Muscle of leg (tissue), 11 donors: Measurements from ENCODE around the gene GON7. TPM values are rescaled to one million over a fixed set of nuclear protein-coding genes. Genes with fewer than 3 reads are reported as not detected.
"Not testable (repeated sequence)": the region's sequence is repeated elsewhere in the genome, so short reads cannot be mapped to it uniquely, and the experiment has no call there.

Experiments used
- DNase-seq: peaks from one replicate; pipeline ENCODE4 v3.0.0; 2013
- H3K27ac ChIP-seq: one replicate; pipeline ENCODE4 v1.5.1; 2013; ENCODE audit warnings: mild to moderate bottlenecking, low read length, control low read depth
- H3K27me3 ChIP-seq: one replicate; pipeline ENCODE4 v1.6.1; 2013; ENCODE audit warnings: low read length; ENCODE audit not compliant: control insufficient read depth, insufficient read depth
- H3K36me3 ChIP-seq: one replicate; pipeline ENCODE4 v1.6.1; 2013; ENCODE audit warnings: low read length; ENCODE audit not compliant: control insufficient read depth, insufficient read depth
- H3K4me1 ChIP-seq: one replicate; pipeline ENCODE4 v1.6.1; 2013; ENCODE audit warnings: low read length; ENCODE audit not compliant: control insufficient read depth, insufficient read depth
- H3K4me3 ChIP-seq: one replicate; pipeline ENCODE4 v1.5.1; 2013; ENCODE audit warnings: low read length, control low read depth
- H3K9me3 ChIP-seq: replicated peaks from 2 replicates; pipeline ENCODE4 v1.6.1; 2013; ENCODE audit warnings: low read depth, low read length; ENCODE audit not compliant: control insufficient read depth
- whole genome bisulfite sequencing: methylation state at CpG from one replicate; pipeline ENCODE4 v1.1.5; 2013; ENCODE audit warnings: missing lambda C conversion rate; ENCODE audit not compliant: insufficient coverage; 5-methylcytosine and 5-hydroxymethylcytosine counted together
- polyA plus RNA-seq, 8 donors: library from polyadenylated mRNA; unstranded; fragments of 120-200 nt; gene quantifications; one replicate each; pipeline versions ENCODE4 v1.2.1 to v1.2.3, GENCODE V29; 2013; ENCODE audit warnings: inconsistent platforms in 1 of 8, low replicate concordance in 1 of 8; ENCODE audit not compliant: insufficient read length in 8 of 8, insufficient read depth in 1 of 8
- total RNA-seq: library from RNA; stranded (reverse); fragments of 120-200 nt; gene quantifications from one replicate; pipeline ENCODE4 v1.2.4, GENCODE V29; 2013

GON7 gene
- total and polyA plus RNA-seq, 9 donors = 8.6 to 12.5 (median 9.5) TPM

DNA sequence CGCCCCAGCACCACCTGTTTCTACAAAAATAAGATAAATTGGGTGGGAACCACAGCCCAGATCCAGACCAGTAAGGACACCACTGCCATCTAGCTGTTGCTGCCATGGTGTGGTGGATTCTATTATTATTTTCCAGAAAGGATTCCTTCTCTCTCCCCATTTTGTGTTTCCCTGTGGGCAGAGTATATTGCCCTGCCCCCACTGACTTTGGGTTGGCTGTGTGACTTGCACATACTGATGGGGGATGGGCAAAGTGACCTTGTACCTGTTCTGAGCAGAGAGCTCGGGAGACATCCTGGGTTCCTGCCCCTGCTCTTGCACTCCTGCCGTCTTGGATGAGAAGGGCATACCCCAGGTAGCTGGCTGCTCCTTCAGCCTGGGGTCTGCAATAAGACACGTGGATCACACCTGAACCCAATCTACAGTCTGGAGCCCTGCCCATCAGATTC lies 46.5 kb downstream of the GON7 start:
- H3K9me3 ChIP-seq = no peaks in the 10 kb centered on the region
- no peaks in the 10 kb centered on the region for H3K36me3 ChIP-seq
- H3K4me3 ChIP-seq = no peak overlapping the region
- H3K4me1 ChIP-seq = no peaks in the 10 kb centered on the region
- WGBS = 40% methylated on average over 2 of the region's 4 CpGs
- no peak for DNase-seq
- H3K27me3 ChIP-seq = no peaks in the 10 kb centered on the region
- no peak overlapping the region for H3K27ac ChIP-seq

DNA sequence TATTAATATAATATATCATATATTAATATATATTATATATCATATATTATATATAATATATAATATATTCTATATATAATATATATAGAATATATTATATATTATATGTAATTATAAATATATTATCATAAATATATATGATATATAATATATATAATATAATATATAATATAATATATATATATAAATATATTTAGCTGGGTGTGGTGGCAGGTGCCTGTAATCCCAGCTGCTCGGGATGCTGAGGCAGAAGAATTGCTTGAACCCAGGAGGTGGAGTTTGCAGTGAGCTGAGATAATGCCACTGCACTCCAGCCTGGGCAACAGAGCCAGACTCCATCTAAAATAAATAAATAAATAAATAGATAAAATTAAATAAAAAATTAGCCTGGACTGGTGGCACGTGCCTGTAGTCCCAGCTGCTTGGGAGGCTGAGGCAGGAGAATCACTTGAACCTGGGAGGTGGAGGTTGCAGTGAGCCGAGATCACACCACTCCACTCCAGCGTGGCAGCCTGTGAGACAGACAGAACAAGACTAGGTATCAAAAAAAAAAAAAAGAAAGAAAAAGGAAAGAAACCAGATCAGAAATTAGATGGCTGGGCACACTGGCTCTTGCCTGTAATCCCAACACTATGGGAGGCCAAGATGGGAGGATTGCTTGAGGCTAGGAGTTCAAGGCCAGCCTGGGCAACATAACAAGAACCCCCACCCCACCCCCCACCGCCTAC lies 47.1 kb downstream of the GON7 start:
- no CpG with 5 or more reads among the region's 5 CpGs for WGBS
- not testable (repeated sequence) for DNase-seq, H3K27ac ChIP-seq, H3K4me1 ChIP-seq, H3K36me3 ChIP-seq, H3K27me3 ChIP-seq, H3K9me3 ChIP-seq, H3K4me3 ChIP-seq

DNA sequence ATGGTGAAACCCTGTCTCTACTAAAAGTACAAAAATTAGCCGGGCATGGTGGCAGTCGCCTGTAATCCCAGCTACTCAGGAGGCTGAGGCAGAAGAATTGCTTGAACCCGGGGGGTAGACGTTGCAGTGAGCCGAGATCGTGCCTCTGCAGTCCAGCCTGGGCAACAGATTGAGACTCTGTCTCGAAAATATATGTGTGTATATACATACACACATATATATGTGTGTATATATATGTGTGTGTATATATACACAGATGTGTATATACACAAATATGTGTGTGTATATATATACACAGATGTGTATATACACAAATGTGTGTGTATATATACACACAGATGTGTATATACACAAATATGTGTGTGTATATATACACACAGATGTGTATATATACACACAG lies 48.5 kb downstream of the GON7 start:
- H3K4me1 ChIP-seq, H3K27me3 ChIP-seq, H3K4me3 ChIP-seq, DNase-seq, H3K9me3 ChIP-seq, H3K36me3 ChIP-seq, H3K27ac ChIP-seq: not testable (repeated sequence)
- 93% methylated on average over 2 of the region's 7 CpGs for WGBS

DNA sequence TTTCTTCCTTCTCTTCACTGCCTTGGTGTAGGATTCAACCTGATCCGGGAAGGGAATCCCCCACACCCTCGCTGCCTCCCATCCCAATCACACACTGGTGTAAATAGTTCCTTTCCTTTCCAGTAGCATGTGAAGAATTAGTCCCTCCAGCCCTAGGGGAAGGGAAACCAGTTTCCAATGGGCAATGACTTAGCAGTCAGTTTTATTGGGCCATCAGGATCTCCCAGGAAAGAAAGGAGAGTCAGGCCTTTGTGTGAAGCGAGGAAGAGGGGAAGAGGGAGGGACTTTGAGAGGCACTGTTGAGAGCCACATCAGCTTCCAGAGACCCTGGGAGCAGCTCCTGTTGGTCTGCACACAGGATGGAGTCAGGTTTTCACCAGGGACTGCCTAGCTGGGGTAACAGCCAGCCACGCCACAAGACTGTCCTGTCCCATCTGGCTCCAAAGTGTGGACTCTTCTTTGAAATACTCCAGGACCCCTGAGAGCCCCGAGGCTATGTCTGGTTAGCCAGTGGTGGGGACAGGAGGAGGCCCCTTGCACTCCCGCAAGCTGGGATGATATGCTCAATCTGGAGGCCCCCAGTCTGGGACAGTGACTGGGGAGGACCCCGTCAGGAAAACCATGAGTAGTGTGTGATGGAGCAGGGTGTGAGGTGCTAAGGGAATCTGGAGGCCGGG lies 50.0 kb downstream of the GON7 start:
- WGBS = 51% methylated on average over 5 of the region's 8 CpGs
- Histone ChIP-seq H3K36me3 (no peaks in the 10 kb centered on the region), H3K4me1 (no peaks in the 10 kb centered on the region), H3K4me3 (no peak overlapping the region), H3K9me3 (no peaks in the 10 kb centered on the region), H3K27ac (no peak overlapping the region), H3K27me3 (no peaks in the 10 kb centered on the region)
- DNase-seq = no peak

DNA sequence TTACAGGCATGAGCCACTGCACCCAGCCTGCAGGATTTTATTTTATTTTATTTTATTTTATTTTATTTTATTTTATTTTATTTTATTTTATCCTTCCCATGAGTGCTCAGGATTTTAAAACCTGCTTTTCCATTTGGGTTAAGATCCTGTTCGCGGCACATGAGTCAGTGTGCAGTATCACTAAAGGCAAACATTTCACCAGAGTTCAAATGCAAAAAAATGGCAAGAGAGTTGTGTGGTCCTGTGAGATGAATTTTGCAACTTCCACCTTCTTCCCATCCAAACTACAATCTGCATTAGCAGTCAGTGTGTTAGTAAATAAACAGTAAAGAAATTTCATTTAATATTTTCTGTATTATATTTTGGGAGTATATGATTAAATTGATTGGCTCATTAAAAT lies 51.2 kb downstream of the GON7 start:
- no peak overlapping the region for H3K4me3 ChIP-seq
- no peaks in the 10 kb centered on the region for H3K27me3 ChIP-seq
- H3K4me1 ChIP-seq = no peaks in the 10 kb centered on the region
- no peaks in the 10 kb centered on the region for H3K36me3 ChIP-seq
- DNase-seq = no peak
- H3K27ac ChIP-seq = no peak overlapping the region
- WGBS = no CpG with 5 or more reads among the region's 2 CpGs
- no peaks in the 10 kb centered on the region for H3K9me3 ChIP-seq

DNA sequence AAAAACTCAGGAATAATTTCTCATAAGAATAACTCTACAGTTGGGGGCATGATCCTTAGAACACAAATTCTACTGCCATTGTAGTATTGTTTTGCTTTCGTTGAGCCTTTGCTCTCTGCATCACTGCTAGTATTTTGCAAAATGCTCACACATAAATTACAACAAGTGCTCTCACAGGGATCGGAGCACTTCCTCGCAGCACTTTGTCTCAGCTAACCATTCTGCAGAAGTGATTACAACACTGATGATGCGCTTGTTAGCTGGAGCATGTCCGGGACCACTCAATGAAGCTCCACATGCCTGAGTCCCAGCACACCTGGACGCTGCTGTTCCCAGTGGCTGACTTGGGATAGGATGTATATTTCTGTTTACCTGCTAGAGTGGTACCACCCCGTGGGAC lies 53.7 kb downstream of the GON7 start:
- Histone ChIP-seq H3K9me3 (no peaks in the 10 kb centered on the region), H3K36me3 (no peaks in the 10 kb centered on the region), H3K4me3 (no peak overlapping the region), H3K4me1 (no peaks in the 10 kb centered on the region), H3K27me3 (peaks cover 5% of the 10 kb centered on the region), H3K27ac (no peak overlapping the region)
- WGBS = 71% methylated on average over 3 of the region's 7 CpGs
- DNase-seq = no peak

Other genes starting within 250 kb of the GON7 start
- gene ITPK1, start 91.1 kb downstream of the GON7 start, total RNA-seq = 10.0 TPM
- 10 to 100 TPM; 13.7 to 25.7 (median 17.8) TPM for gene ITPK1, start 91.1 kb downstream of the GON7 start, polyA plus RNA-seq
- 27.0 TPM for gene MOAP1, start 22.2 kb downstream of the GON7 start, total RNA-seq
- 10 to 100 TPM; 21.0 to 23.8 (median 22.8) TPM for gene MOAP1, start 22.2 kb downstream of the GON7 start, polyA plus RNA-seq
- 12.1 TPM for gene LYSET, start 21.7 kb downstream of the GON7 start, total RNA-seq
- gene LYSET, start 21.7 kb downstream of the GON7 start, polyA plus RNA-seq = 10 to 100 TPM; 13.9 to 19.2 (median 16.3) TPM
- 20.6 TPM for gene UBR7, start 191 bp upstream of the GON7 start, total RNA-seq
- gene UBR7, start 191 bp upstream of the GON7 start, polyA plus RNA-seq = 10 to 100 TPM; 23.2 to 29.5 (median 25.7) TPM
- gene BTBD7, start 126.0 kb upstream of the GON7 start, total RNA-seq = 18.9 TPM
- gene BTBD7, start 126.0 kb upstream of the GON7 start, polyA plus RNA-seq = 10 to 100 TPM; 17.2 to 27.2 (median 20.6) TPM
- not detected for gene COX8C, start 140.1 kb upstream of the GON7 start, total RNA-seq
- gene COX8C, start 140.1 kb upstream of the GON7 start, polyA plus RNA-seq = under 1 TPM in 4 of 8 donors, not detected in 4; 0.23 to 0.74 (median 0.34) TPM
- gene UNC79, start 223.9 kb upstream of the GON7 start, total RNA-seq = 0.27 TPM
- under 1 TPM; 0.24 to 0.60 (median 0.37) TPM for gene UNC79, start 223.9 kb upstream of the GON7 start, polyA plus RNA-seq